Keratinocyte (primary cell): ENCODE results near the gene HIP1R. TPM values are rescaled to one million over a fixed set of nuclear protein-coding genes. Genes with fewer than 3 reads are reported as not detected.

Source experiments
- DNase-seq: peaks from one replicate; pipeline ENCODE4 v3.0.0-alpha.2; 2011; ENCODE audit warnings: low read depth, missing footprints, low spot score
- FAIRE-seq: peaks from 2 replicates; lab custom pipeline; 2011; peaks lifted over from hg19 to GRCh38; lab: Jason Lieb, UNC
- H2AFZ ChIP-seq: 2 replicates; pipeline ENCODE4 v1.6.0; 2012; ENCODE audit warnings: low read length, control low read depth, inconsistent platforms; ENCODE audit not compliant: control insufficient read depth
- H3K27ac ChIP-seq: 2 replicates; pipeline ENCODE4 v1.5.1; 2011; ENCODE audit warnings: low read length; ENCODE audit not compliant: control insufficient read depth, insufficient read depth
- H3K27me3 ChIP-seq: 3 replicates; pipeline ENCODE4 v1.6.0; 2011; ENCODE audit warnings: low read length; ENCODE audit not compliant: control insufficient read depth, insufficient read depth; ENCODE audit errors: extremely low read depth
- H3K36me3 ChIP-seq, 2 experiments: 2 replicates in 1 of 2; 3 replicates in 1 of 2; pipeline ENCODE4 v1.5.1; 2011; ENCODE audit warnings: low read length in 2 of 2, mild to moderate bottlenecking in 1 of 2; ENCODE audit not compliant: control insufficient read depth in 2 of 2, insufficient read depth in 2 of 2; ENCODE audit errors: extremely low read depth in 1 of 2
- H3K4me1 ChIP-seq: 3 replicates; pipeline ENCODE4 v1.5.1; 2011; ENCODE audit warnings: low read length; ENCODE audit not compliant: control insufficient read depth, insufficient read depth; ENCODE audit errors: extremely low read depth
- H3K4me2 ChIP-seq: 3 replicates; pipeline ENCODE4 v1.6.0; 2011; ENCODE audit warnings: low read depth, low read length; ENCODE audit not compliant: control insufficient read depth, insufficient read depth; ENCODE audit errors: extremely low read depth
- H3K4me3 ChIP-seq, 3 experiments: fragments of 200-600 bp in 1 of 3; sonication (generic) in 1 of 3; 2 replicates in 2 of 3; 3 replicates in 1 of 3; pipeline ENCODE4 v1.5.1; 2011 to 2016; ENCODE audit warnings: low read length in 3 of 3, mild to moderate bottlenecking in 3 of 3, control low read depth in 2 of 3, inconsistent platforms in 1 of 3, low read depth in 1 of 3, mixed read lengths in 1 of 3, mixed run types in 1 of 3, moderate library complexity in 1 of 3; ENCODE audit not compliant: control insufficient read depth in 2 of 3, insufficient read depth in 2 of 3; ENCODE audit errors: extremely low read depth in 1 of 3
- H3K79me2 ChIP-seq: 2 replicates; pipeline ENCODE4 v1.6.0; 2012; ENCODE audit warnings: low read length; ENCODE audit not compliant: control insufficient read depth, insufficient read depth
- H3K9ac ChIP-seq: 3 replicates; pipeline ENCODE4 v1.6.0; 2011; ENCODE audit warnings: low read length; ENCODE audit not compliant: control insufficient read depth, insufficient read depth; ENCODE audit errors: extremely low read depth
- H3K9me1 ChIP-seq: 3 replicates; pipeline ENCODE4 v1.6.0; 2011; ENCODE audit warnings: low read length; ENCODE audit not compliant: control insufficient read depth, insufficient read depth; ENCODE audit errors: extremely low read depth
- H3K9me3 ChIP-seq: 2 replicates; pipeline ENCODE4 v1.5.1; 2012; ENCODE audit warnings: low read depth, low read length; ENCODE audit not compliant: control insufficient read depth
- H4K20me1 ChIP-seq: 3 replicates; pipeline ENCODE4 v1.6.0; 2011; ENCODE audit warnings: low read length; ENCODE audit not compliant: control insufficient read depth, insufficient read depth; ENCODE audit errors: extremely low read depth
- EZH2 ChIP-seq: IDR thresholded peaks from one replicate; pipeline ENCODE4 v1.6.1; 2012; ENCODE audit warnings: inconsistent platforms, mild to moderate bottlenecking, low read length, moderate library complexity
- dilution Hi-C: fragments of 300-500 bp; cut with MboI; formaldehyde crosslinking; loops from one replicate; pipeline ENCODE4 v1.7.0; 2020; ENCODE audit warnings: low sequenced_read_pairs; ENCODE audit not compliant: extremely low pct_ligation_motif_present
- polyA plus RNA-seq, 5 experiments: library from polyadenylated mRNA; depleted of rRNA in 3 of 5; stranded (reverse) in 3 of 5; stranded (forward) in 1 of 5; unstranded in 1 of 5; fragments of >200 nt; gene quantifications; 1 replicate in 1 of 5; 2 replicates in 3 of 5; 3 replicates in 1 of 5; pipeline versions ENCODE4 v1.2.1 to v1.2.3, GENCODE V29; 2011 to 2012; ENCODE audit warnings: missing spikeins in 2 of 5, low read depth in 1 of 5, low replicate concordance in 1 of 5
- TF ChIP-seq, protein P1 (sequence below), 3 experiments: IDR thresholded peaks in 1 of 3; conservative IDR thresholded peaks in 1 of 3; optimal IDR thresholded peaks in 1 of 3; 2 replicates in 2 of 3; 3 replicates in 1 of 3; pipeline versions ENCODE3 to v1.5.1; 2011; ENCODE audit warnings: low read length in 3 of 3, mild to moderate bottlenecking in 3 of 3, moderate library complexity in 2 of 3, control low read depth in 1 of 3, inconsistent platforms in 1 of 3; ENCODE audit not compliant: insufficient read depth in 2 of 3; ENCODE audit errors: extremely low read depth in 1 of 3

The HIP1R gene
- polyA plus RNA-seq, 1 donor (not counting 4 experiments of a cell fraction or from before 2014, with no cell fraction given) = 23.0 TPM

DNA sequence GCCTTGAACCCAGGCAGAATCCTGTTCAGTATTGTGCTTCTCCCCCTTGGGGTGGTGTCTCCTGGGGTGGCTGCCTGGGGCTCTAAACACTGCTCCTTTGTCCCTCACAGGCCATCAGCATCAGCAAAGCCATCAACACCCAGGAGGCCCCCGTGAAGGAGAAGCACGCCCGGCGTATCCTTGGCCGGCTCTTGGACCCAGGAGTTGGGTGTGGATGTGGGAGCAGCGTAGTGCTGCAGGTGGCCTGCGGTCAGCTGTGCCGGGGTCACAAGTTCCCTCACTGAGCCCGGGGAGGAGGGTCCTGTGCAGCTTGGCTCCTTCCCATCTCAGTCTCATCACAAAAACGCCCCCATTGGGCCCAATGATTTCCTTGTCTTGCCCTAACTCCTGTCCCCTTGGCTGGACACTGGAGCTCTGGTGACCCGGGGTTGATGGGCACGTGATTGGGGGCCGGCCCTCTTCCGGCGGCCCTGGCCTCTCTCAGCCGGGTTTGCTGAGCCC lies 12.7 kb downstream of the HIP1R start:
- FAIRE-seq = no peak
- Histone ChIP-seq H3K9me1 (peaks cover 6% of the 10 kb centered on the region), H3K4me3 (no peak overlapping the region), H3K36me3 (peaks cover 3 to 4% of the 10 kb centered on the region in 2 experiments), H4K20me1 (no peaks in the 10 kb centered on the region), H3K4me2 (no peak overlapping the region), H3K9ac (no peak overlapping the region), H3K4me1 (peaks cover 37% of the 10 kb centered on the region), H3K27me3 (no peaks in the 10 kb centered on the region), H3K79me2 (peaks cover 46% of the 10 kb centered on the region), H3K9me3 (no peaks in the 10 kb centered on the region), H2AFZ (no peak overlapping the region), H3K27ac (no peak overlapping the region)
- no peak for DNase-seq
- dilution Hi-C loops = no loop called here
- TF ChIP-seq, protein P1, sequence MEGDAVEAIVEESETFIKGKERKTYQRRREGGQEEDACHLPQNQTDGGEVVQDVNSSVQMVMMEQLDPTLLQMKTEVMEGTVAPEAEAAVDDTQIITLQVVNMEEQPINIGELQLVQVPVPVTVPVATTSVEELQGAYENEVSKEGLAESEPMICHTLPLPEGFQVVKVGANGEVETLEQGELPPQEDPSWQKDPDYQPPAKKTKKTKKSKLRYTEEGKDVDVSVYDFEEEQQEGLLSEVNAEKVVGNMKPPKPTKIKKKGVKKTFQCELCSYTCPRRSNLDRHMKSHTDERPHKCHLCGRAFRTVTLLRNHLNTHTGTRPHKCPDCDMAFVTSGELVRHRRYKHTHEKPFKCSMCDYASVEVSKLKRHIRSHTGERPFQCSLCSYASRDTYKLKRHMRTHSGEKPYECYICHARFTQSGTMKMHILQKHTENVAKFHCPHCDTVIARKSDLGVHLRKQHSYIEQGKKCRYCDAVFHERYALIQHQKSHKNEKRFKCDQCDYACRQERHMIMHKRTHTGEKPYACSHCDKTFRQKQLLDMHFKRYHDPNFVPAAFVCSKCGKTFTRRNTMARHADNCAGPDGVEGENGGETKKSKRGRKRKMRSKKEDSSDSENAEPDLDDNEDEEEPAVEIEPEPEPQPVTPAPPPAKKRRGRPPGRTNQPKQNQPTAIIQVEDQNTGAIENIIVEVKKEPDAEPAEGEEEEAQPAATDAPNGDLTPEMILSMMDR (optimal IDR thresholded peaks at IDR 0.05 in 1 of 3, IDR thresholded peaks at IDR 0.05 in 1 of 3, conservative IDR thresholded peaks at IDR 0.05 in 1 of 3; ENCODE audit: extremely low read depth in 1 of 3, insufficient read depth in 2 of 3, low read length in 3 of 3) = no peak
- no peak for TF ChIP-seq EZH2

DNA sequence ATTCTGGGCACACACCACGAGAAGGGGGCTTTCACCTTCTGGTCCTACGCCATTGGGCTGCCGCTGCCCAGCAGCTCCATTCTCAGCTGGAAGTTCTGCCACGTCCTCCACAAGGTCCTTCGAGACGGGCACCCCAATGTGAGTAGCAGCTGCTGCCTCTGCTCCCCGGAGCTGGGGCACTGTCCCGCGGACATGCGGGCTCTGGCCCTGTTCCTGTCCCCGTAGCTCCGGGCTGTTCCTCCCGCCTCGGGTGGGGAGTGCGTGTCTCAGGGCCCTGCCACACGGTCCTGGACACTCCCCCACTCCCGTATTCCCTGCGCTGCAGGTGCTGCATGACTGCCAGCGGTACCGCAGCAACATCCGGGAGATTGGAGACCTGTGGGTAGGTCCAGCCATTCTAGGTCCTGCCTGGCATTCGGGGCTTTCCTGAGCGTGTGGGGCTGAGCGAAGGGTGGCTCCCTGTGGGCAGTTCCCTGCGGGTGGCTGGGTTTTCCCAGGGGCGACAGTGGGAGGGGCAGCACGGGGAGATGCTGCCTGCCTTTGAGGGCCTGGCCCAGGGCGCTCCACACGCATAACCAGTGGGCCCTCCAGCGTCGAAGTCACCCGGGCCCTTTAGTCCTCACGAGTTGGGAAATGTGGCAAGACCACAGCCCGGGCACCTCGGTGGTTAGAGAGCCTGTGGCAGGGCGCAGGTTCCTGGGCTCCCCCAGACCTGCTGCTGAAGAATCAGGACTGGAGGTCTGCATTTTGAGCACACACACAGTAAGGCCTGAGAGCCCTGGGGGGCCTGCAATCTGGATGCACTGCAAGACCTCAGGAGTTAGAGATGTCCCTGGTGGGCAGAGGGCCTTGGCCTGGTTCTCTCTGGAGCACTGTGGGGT lies 13.5 kb downstream of the HIP1R start:
- no peaks in the 10 kb centered on the region for H4K20me1 ChIP-seq
- dilution Hi-C loops = no loop called here
- FAIRE-seq = no peak
- no peak overlapping the region for H3K27ac ChIP-seq
- H3K9me3 ChIP-seq = no peaks in the 10 kb centered on the region
- peaks cover 3 to 6% of the 10 kb centered on the region in 2 experiments for H3K36me3 ChIP-seq
- TF ChIP-seq, protein P1 (optimal IDR thresholded peaks at IDR 0.05 in 1 of 3, IDR thresholded peaks at IDR 0.05 in 1 of 3, conservative IDR thresholded peaks at IDR 0.05 in 1 of 3; ENCODE audit: extremely low read depth in 1 of 3, insufficient read depth in 2 of 3, low read length in 3 of 3) = no peak
- no peak for TF ChIP-seq EZH2
- no peak overlapping the region for H3K4me2 ChIP-seq
- no peaks in the 10 kb centered on the region for H3K27me3 ChIP-seq
- H3K4me3 ChIP-seq = no peak overlapping the region
- H3K9me1 ChIP-seq = peaks cover 6% of the 10 kb centered on the region
- DNase-seq = no peak
- H3K79me2 ChIP-seq = peaks cover 39% of the 10 kb centered on the region
- peaks cover 38% of the 10 kb centered on the region for H3K4me1 ChIP-seq
- H3K9ac ChIP-seq = no peak overlapping the region
- H2AFZ ChIP-seq = no peak overlapping the region
